GM23338 (cell line): Measurements from ENCODE around the gene SLAMF9. TPM values are rescaled to one million over a fixed set of nuclear protein-coding genes. Genes with fewer than 3 reads are reported as not detected.
A peak's percentile ranks its signal among the peaks of the same experiment; 100 is the strongest.

ENCODE experiments used
- ATAC-seq: fragments of 200-7000 bp; cut with Tn5 transposase; 3 replicates; pipeline ENCODE4 v1.9.1; 2020
- DNase-seq: peaks from one replicate; pipeline ENCODE4 v3.0.0-alpha.2; 2015; ENCODE audit warnings: low spot score
- H2AFZ ChIP-seq: fragments of 200-600 bp; sonication (generic); 2 replicates; pipeline ENCODE4 v1.8.0; 2016; ENCODE audit warnings: antibody characterized with exemption, mild to moderate bottlenecking, moderate library complexity
- H3F3A ChIP-seq: fragments of 200-600 bp; sonication (generic); replicated peaks from 2 replicates; pipeline ENCODE4 v1.8.0; 2017; ENCODE audit warnings: antibody characterized with exemption, mixed run types, low read depth
- H3K27ac ChIP-seq: fragments of 200-600 bp; sonication (generic); 2 replicates; pipeline ENCODE4 v1.6.1; 2016; ENCODE audit warnings: low read depth
- H3K27me3 ChIP-seq: fragments of 200-600 bp; sonication (generic); 2 replicates; pipeline ENCODE4 v1.8.0; 2016; ENCODE audit warnings: mild to moderate bottlenecking, mixed run types, moderate library complexity; ENCODE audit not compliant: insufficient read depth
- H3K36me3 ChIP-seq: fragments of 200-600 bp; sonication (generic); 2 replicates; pipeline ENCODE4 v1.8.0; 2016; ENCODE audit warnings: mild to moderate bottlenecking; ENCODE audit not compliant: insufficient read depth
- H3K4me1 ChIP-seq: fragments of 200-600 bp; sonication (generic); 2 replicates; pipeline ENCODE4 v1.8.0; 2016; ENCODE audit warnings: mild to moderate bottlenecking, moderate library complexity; ENCODE audit not compliant: insufficient read depth
- H3K4me2 ChIP-seq: fragments of 200-600 bp; sonication (generic); 2 replicates; pipeline ENCODE4 v1.7.1; 2017; ENCODE audit warnings: mixed run types
- H3K4me3 ChIP-seq: fragments of 200-600 bp; sonication (generic); 2 replicates; pipeline ENCODE4 v1.6.1; 2016; ENCODE audit warnings: mixed run types
- H3K79me2 ChIP-seq: fragments of 200-600 bp; sonication (generic); replicated peaks from 2 replicates; pipeline ENCODE4 v1.8.0; 2017; ENCODE audit warnings: mild to moderate bottlenecking; ENCODE audit not compliant: insufficient read depth
- H3K9me2 ChIP-seq: fragments of 200-600 bp; sonication (generic); 2 replicates; pipeline ENCODE4 v1.8.0; 2017; ENCODE audit not compliant: insufficient read depth
- H4K20me1 ChIP-seq: fragments of 200-600 bp; sonication (generic); replicated peaks from 2 replicates; pipeline ENCODE4 v1.8.0; 2017; ENCODE audit warnings: mild to moderate bottlenecking; ENCODE audit not compliant: insufficient read depth
- H3K27ac Mint-ChIP-seq: 2 replicates; pipeline ENCODE4 v1.8.0; 2020; ENCODE audit warnings: inconsistent platforms, mild to moderate bottlenecking, moderate library complexity, mixed read lengths
- H3K27me3 Mint-ChIP-seq: 3 replicates; pipeline ENCODE4 v1.8.0; 2022; ENCODE audit warnings: low read depth, mild to moderate bottlenecking, moderate library complexity, mixed read lengths, inconsistent platforms; ENCODE audit not compliant: insufficient read depth, poor library complexity
- H3K36me3 Mint-ChIP-seq: 3 replicates; pipeline ENCODE4 v1.8.0; 2021; ENCODE audit warnings: low read depth, mild to moderate bottlenecking, inconsistent platforms, moderate library complexity, mixed read lengths
- H3K4me1 Mint-ChIP-seq: 3 replicates; pipeline ENCODE4 v1.8.0; 2020; ENCODE audit warnings: mild to moderate bottlenecking, inconsistent platforms, mixed read lengths
- H3K4me3 Mint-ChIP-seq: 3 replicates; pipeline ENCODE4 v1.8.0; 2021; ENCODE audit warnings: moderate library complexity, mild to moderate bottlenecking, inconsistent platforms, mixed read lengths
- H3K9me3 Mint-ChIP-seq: 3 replicates; pipeline ENCODE4 v1.8.0; 2020; ENCODE audit warnings: moderate library complexity, mild to moderate bottlenecking, inconsistent platforms, mixed read lengths
- CTCF ChIP-seq, 2 experiments: fragments of 200-600 bp in 1 of 2; sonication (generic) in 1 of 2; conservative IDR thresholded peaks; 2 replicates each; pipeline versions ENCODE4 v1.5.1 to v1.6.1; 2016 to 2017; ENCODE audit warnings: antibody characterized with exemption in 2 of 2, low read depth in 2 of 2, mild to moderate bottlenecking in 2 of 2, moderate library complexity in 1 of 2
- NANOG ChIP-seq: IDR thresholded peaks from 2 replicates; pipeline ENCODE4 v1.6.1; 2016; ENCODE audit warnings: antibody characterized with exemption, borderline replicate concordance
- REST ChIP-seq: IDR thresholded peaks from one replicate; pipeline ENCODE4 v1.6.1; 2018; ENCODE audit warnings: antibody characterized with exemption; ENCODE audit not compliant: unreplicated experiment
- ZNF462 ChIP-seq: fragments of 250-450 bp; sonication (Bioruptor Pico); IDR thresholded peaks from 2 replicates; pipeline ENCODE4 v1.5.0; 2020; ENCODE audit warnings: mild to moderate bottlenecking, moderate library complexity
- polyA plus RNA-seq: library from polyadenylated mRNA; unstranded; fragments of >200 nt; fragmentation: Nextera tagmentation; extraction: Ambion mirVana; gene quantifications from 2 replicates; pipeline ENCODE4 v1.2.1, GENCODE V29; 2016
- total RNA-seq: library from RNA; depleted of rRNA; stranded (reverse); fragments of >200 nt; shearing (Covaris generic); gene quantifications from 2 replicates; pipeline ENCODE4 v1.2.3, GENCODE V29; 2014

SLAMF9 gene
- total and polyA plus RNA-seq, 2 experiments from 2014 or later, result not detected

GRCh38 chr1:159936273-159936904 lies 17.6 kb downstream of the SLAMF9 start:
- DNase-seq, result peak; percentile 79
- H3K27ac Mint-ChIP-seq, result no peak overlapping the region
- ATAC-seq, result peak; percentile 85
- H2AFZ ChIP-seq, result no peak overlapping the region
- peaks cover 19% of the 10 kb centered on the region for H3K4me1 ChIP-seq
- no peaks in the 10 kb centered on the region for H3F3A ChIP-seq
- H3K36me3 ChIP-seq, result 0 out of 2 replicates have a peak, but pooled peaks cover 12% of the 10 kb centered on the region
- no peaks in the 10 kb centered on the region; the same call in 2 of the 3 replicates for H3K9me3 Mint-ChIP-seq
- H3K36me3 Mint-ChIP-seq, result peaks cover 43% of the 10 kb centered on the region
- no peaks in the 10 kb centered on the region for H3K27me3 ChIP-seq
- H3K4me2 ChIP-seq, result peak overlapping the region; percentile 69
- H4K20me1 ChIP-seq, result peaks cover 4% of the 10 kb centered on the region; the same call in 1 of the 2 replicates
- peaks cover 29% of the 10 kb centered on the region for H3K4me1 Mint-ChIP-seq
- peak overlapping the region; percentile 45; the same call in 1 of the 2 replicates for H3K27ac ChIP-seq
- no peaks in the 10 kb centered on the region for H3K9me2 ChIP-seq
- peaks cover 21% of the 10 kb centered on the region for H3K27me3 Mint-ChIP-seq
- no peaks in the 10 kb centered on the region for H3K79me2 ChIP-seq
- no peak overlapping the region for H3K4me3 ChIP-seq
- no peak overlapping the region; the same call in 2 of the 3 replicates for H3K4me3 Mint-ChIP-seq
- TF ChIP-seq REST, result peak; percentile 17
- TF ChIP-seq NANOG, result no peak
- TF ChIP-seq CTCF (conservative IDR thresholded peaks at IDR 0.05; ENCODE audit: low read depth in 2 of 2), result peak; percentile 73 to 99

GRCh38 chr1:159935719-159936272 lies 18.2 kb downstream of the SLAMF9 start:
- H2AFZ ChIP-seq, result no peak overlapping the region
- peaks cover 19% of the 10 kb centered on the region for H3K4me1 ChIP-seq
- H3K4me2 ChIP-seq, result no peak overlapping the region
- H3K79me2 ChIP-seq, result no peaks in the 10 kb centered on the region
- no peak overlapping the region for H3K4me3 ChIP-seq
- H3K27ac ChIP-seq, result peak overlapping the region; percentile 45; the same call in 1 of the 2 replicates
- Mint-ChIP-seq H3K36me3 (peaks cover 42% of the 10 kb centered on the region), H3K27me3 (peaks cover 17% of the 10 kb centered on the region), H3K4me1 (peaks cover 24% of the 10 kb centered on the region), H3K27ac (no peak overlapping the region), H3K4me3 (no peak overlapping the region), H3K9me3 (no peaks in the 10 kb centered on the region; the same call in 2 of the 3 replicates)
- DNase-seq (no peak), ATAC-seq (peak; percentile 5; the same call in 1 of the 3 replicates)
- H3F3A ChIP-seq, result no peaks in the 10 kb centered on the region; the same call in 1 of the 2 replicates
- 0 out of 2 replicates have a peak, but pooled peaks cover 12% of the 10 kb centered on the region for H3K36me3 ChIP-seq
- no peaks in the 10 kb centered on the region for H3K27me3 ChIP-seq
- H4K20me1 ChIP-seq, result peaks cover 4% of the 10 kb centered on the region; the same call in 1 of the 2 replicates
- no peaks in the 10 kb centered on the region for H3K9me2 ChIP-seq
- no peak for TF ChIP-seq ZNF462 (CRISPR knock-in tag)
